Rectal smooth muscle tissue (tissue), 1 donor: Measurements from ENCODE around the gene SRGN.

ENCODE experiments used
- H3K27ac ChIP-seq: one replicate; pipeline ENCODE4 v1.7.0; 2013; ENCODE audit warnings: low read depth, low read length, inconsistent platforms
- H3K27me3 ChIP-seq: one replicate; pipeline ENCODE4 v1.7.0; 2013; ENCODE audit warnings: low read length; ENCODE audit not compliant: control insufficient read depth, insufficient read depth
- H3K36me3 ChIP-seq: one replicate; pipeline ENCODE4 v1.7.0; 2013; ENCODE audit warnings: low read length; ENCODE audit not compliant: control insufficient read depth, insufficient read depth
- H3K4me1 ChIP-seq: one replicate; pipeline ENCODE4 v1.7.0; 2013; ENCODE audit warnings: low read length; ENCODE audit not compliant: control insufficient read depth, insufficient read depth
- H3K4me3 ChIP-seq: one replicate; pipeline ENCODE4 v1.7.0; 2013; ENCODE audit warnings: low read length
- H3K9ac ChIP-seq: one replicate; pipeline ENCODE4 v1.7.0; 2013; ENCODE audit warnings: low read length

The SRGN gene

DNA sequence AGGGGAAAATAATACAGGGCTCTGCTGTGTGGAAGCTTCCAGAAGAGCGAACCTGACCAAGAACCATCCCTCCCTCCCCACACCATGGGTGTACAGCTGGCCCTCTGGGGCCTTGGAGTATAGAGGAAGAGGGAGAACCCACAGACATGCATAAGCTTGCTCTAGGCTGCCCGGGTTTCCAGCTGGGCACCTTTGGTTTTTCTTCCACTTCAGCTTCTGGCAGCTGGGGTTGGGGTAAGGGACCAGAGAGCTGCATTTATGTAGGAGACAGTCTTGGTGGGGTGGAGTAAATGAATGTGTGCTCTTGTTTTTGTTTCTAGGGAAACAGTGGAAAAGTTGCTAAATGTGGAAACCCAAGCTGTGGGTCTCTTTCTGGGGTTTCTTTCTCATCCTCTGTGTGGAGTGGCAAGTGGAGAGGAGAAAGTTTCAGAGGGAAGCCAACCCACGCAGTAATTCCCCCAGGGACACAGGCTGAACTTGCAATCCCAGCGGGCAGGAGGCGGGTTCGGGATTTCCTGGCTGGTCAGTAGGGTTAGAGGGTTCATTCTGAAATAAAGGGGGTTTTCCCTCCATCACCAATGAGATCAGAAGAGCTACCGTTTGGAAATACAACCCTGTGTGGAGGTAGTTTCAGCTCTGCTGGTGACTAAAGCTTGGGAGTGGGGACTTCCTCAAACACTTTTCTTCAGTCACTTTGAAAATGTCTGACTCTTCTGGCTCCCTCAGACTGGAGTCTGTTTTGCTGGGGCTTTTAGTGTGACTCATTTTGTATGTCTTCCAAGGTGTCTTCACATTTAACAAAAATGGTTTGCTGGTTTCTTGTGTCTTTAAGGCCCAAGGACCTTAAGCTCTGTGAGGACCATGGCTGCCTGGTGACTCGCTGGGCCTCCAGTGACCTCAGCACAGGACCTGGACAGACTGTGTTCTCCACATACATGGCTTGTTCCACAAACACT is 22.2 kb upstream of the SRGN start:
- no peak overlapping the region for H3K4me3 ChIP-seq
- H3K36me3 ChIP-seq: no peaks in the 10 kb centered on the region
- no peak overlapping the region for H3K27ac ChIP-seq
- no peaks in the 10 kb centered on the region for H3K4me1 ChIP-seq
- H3K9ac ChIP-seq: no peak overlapping the region
- H3K27me3 ChIP-seq: no peaks in the 10 kb centered on the region

DNA sequence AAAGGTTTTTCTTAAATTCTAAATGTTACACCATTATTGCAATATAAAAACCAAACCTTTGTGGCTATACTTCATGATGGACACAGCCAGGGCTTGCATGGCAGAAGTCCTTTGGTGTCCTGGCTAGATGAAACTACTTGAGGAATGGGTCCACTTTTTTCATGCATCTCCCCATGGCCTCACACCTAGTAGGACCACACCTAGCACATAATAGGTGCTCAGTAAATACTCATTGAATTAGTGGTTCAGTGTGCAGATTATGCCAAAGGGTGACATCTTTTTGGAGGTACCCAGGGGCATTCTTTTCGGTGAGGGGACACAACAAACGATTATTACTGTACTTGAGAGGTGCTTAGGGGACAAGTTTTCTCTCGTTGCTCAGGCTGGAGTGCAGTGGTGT is 20.7 kb upstream of the SRGN start:
- no peaks in the 10 kb centered on the region for H3K36me3 ChIP-seq
- no peak overlapping the region for H3K9ac ChIP-seq
- no peak overlapping the region for H3K4me3 ChIP-seq
- no peaks in the 10 kb centered on the region for H3K4me1 ChIP-seq
- H3K27ac ChIP-seq: no peak overlapping the region
- H3K27me3 ChIP-seq: no peaks in the 10 kb centered on the region

DNA sequence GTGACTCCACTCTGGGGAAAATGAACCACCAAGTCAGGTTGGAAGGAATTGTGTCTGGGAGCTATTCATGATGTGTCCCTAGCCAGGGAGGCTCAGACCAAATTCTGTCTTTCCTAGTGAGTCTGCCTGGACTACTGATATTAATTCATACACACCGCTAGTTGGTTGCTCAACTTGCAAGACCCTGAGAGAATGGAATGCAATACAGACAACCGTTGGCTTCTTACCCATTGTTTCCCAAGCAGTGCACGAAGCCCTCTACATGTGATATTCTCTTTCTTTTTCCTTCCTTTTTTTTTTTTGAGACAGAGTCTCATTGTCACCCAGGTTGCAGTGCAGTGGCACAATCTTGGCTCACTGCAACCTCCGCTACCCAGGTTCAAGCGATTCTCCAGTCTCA is 19.4 kb upstream of the SRGN start:
- no peaks in the 10 kb centered on the region for H3K36me3 ChIP-seq
- H3K4me1 ChIP-seq: no peaks in the 10 kb centered on the region
- no peak overlapping the region for H3K27ac ChIP-seq
- no peak overlapping the region for H3K9ac ChIP-seq
- H3K27me3 ChIP-seq: no peaks in the 10 kb centered on the region
- H3K4me3 ChIP-seq: no peak overlapping the region

DNA sequence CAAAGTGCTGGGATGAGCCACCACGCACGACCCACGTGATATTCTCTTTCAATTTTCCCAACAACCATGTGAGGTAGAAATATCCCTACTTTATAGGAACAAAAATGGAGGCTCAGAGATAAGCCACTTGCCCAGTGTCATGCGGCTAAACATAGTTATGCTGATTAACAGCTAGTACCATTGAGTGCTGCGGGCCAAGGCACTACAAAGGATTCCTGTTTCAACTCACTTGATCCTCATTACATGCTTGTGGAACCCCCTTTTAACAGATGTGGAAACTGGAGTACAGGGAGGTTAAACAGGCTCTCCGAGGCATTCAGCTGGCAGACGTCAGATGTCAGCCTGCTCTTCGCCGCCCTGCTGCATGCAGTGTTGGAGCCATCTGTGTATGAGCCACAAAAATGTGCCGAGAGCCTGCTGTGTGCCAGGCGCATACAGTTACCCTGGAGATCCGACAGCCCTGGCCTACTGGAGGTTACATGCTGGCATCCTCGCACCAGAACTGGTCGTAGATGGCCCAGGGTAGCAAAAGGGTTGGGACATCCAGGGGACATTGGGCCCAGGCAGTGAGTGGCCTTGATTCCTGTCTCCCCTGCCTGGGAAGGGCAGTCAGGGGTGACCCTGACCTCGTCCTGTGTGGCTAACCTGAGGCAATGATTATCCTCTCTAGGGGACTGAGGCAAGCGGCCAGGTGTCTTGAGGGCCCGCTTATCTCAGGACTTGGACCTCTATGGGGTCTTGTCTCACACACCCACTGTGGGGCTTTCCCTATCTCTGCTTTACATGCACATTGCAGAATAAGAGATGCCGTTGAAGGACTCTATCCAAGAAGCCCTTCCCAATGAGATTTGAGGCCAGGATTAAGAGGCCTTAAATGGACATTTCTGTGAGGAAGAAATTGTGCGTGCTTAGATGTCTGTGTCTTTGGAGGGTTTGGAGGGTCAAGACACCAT is 18.5 kb upstream of the SRGN start:
- no peak overlapping the region for H3K27ac ChIP-seq

GRCh38 chr10:69070951-69071350 is 17.0 kb upstream of the SRGN start:
- H3K27me3 ChIP-seq: no peaks in the 10 kb centered on the region
- H3K4me1 ChIP-seq: no peaks in the 10 kb centered on the region
- H3K36me3 ChIP-seq: no peaks in the 10 kb centered on the region
- H3K9ac ChIP-seq: no peak overlapping the region
- H3K27ac ChIP-seq: no peak overlapping the region
- H3K4me3 ChIP-seq: no peak overlapping the region

More for the DNA sequence above, 18.5 kb upstream of the SRGN start:
- H3K4me3 ChIP-seq: no peak overlapping the region
- no peaks in the 10 kb centered on the region for H3K27me3 ChIP-seq
- H3K36me3 ChIP-seq: no peaks in the 10 kb centered on the region
- no peak overlapping the region for H3K9ac ChIP-seq
- no peaks in the 10 kb centered on the region for H3K4me1 ChIP-seq

DNA sequence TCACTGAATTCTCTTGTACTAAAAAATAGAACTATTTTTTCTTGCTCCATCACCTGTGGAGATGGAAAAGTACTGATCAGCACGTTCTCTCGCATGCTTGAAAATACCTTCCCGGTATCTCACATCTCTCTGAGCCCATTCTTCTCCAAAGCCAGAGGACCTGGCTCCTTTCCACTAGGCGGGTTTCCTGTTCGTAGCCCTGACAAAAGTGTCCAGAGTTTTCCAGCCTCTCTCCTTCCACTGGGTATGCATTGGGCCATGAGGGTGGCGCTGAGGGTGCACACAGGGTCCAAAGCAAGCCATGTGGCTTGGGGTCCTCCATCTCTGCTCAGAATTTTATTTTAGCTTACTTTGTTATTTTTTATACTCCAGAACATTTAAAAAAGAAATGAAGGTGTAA is 16.3 kb upstream of the SRGN start:
- Histone ChIP-seq H3K4me3 (no peak overlapping the region), H3K27ac (no peak overlapping the region), H3K27me3 (no peaks in the 10 kb centered on the region), H3K36me3 (no peaks in the 10 kb centered on the region), H3K4me1 (no peaks in the 10 kb centered on the region), H3K9ac (no peak overlapping the region)

DNA sequence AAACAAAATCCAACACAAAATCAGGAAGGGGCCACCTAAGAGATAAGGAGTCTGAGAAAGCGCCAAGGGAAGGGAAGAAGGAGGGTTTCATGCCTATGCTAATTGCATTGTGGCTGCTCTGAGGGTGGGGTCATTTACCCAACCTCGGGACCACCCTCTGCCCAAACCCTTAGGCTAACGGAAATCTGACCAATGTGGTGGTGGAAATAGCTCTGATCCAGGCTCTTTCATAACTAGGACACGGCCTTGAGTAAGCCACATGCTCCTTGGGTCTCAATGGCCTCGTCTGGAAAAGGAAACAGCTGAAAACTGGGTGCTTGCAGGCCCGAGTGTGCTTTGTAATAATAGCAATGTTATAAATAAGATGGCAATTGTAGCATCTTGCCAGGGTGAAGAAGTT is 14.9 kb upstream of the SRGN start:
- no peak overlapping the region for H3K27ac ChIP-seq
- H3K9ac ChIP-seq: no peak overlapping the region

GRCh38 chr10:69073736-69074364 is 14.1 kb upstream of the SRGN start:
- H3K27ac ChIP-seq: no peak overlapping the region

More for the DNA sequence above, 14.9 kb upstream of the SRGN start:
- H3K27me3 ChIP-seq: no peaks in the 10 kb centered on the region
- H3K4me1 ChIP-seq: no peaks in the 10 kb centered on the region
- H3K4me3 ChIP-seq: no peak overlapping the region
- no peaks in the 10 kb centered on the region for H3K36me3 ChIP-seq

DNA sequence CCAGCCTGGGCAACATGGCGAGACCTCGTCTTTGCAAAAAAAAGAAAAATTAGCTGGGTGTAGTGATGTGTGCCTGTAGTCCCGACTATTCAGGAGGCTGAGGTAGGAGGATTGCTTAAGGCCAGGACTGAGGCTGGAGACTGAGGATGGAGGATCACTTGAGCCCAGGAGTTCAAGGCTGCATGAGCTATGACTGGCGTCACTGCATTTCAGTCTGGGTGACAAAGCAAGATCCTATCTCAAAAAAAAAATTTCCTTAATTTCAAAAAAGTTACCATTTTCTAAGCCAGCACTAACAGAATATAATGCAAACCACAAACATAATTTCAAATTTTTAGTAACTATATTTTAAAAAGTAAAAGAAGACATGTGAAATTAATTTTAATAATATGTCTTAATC is 13.4 kb upstream of the SRGN start:
- no peak overlapping the region for H3K4me3 ChIP-seq
- H3K9ac ChIP-seq: no peak overlapping the region
- H3K36me3 ChIP-seq: no peaks in the 10 kb centered on the region
- no peaks in the 10 kb centered on the region for H3K27me3 ChIP-seq
- no peak overlapping the region for H3K27ac ChIP-seq
- no peaks in the 10 kb centered on the region for H3K4me1 ChIP-seq

More at GRCh38 chr10:69073736-69074364, 14.1 kb upstream of the SRGN start:
- H3K27me3 ChIP-seq: no peaks in the 10 kb centered on the region
- H3K4me3 ChIP-seq: no peak overlapping the region
- H3K36me3 ChIP-seq: no peaks in the 10 kb centered on the region
- no peaks in the 10 kb centered on the region for H3K4me1 ChIP-seq
- H3K9ac ChIP-seq: no peak overlapping the region

DNA sequence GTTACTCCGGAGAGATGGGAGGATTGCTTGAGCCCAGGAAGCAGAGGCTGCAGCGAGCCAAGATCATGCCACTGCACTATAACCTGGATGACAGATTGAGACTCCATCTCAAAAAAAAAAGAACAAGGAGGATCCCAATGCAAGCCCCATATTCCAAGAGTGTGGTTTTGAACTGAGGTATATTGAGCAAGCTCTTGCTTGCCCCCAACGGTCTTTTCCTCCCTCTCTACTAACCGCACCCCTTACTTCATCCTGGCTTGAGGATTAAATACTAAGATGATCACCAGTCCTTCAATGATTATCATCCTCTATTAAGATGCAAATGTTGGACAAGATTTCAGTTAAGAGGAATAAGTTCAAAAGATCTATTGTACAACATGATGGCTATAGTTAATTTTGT is 12.5 kb upstream of the SRGN start:
- H3K36me3 ChIP-seq: no peaks in the 10 kb centered on the region
- no peaks in the 10 kb centered on the region for H3K27me3 ChIP-seq
- no peak overlapping the region for H3K4me3 ChIP-seq
- no peaks in the 10 kb centered on the region for H3K4me1 ChIP-seq
- no peak overlapping the region for H3K9ac ChIP-seq
- H3K27ac ChIP-seq: no peak overlapping the region

DNA sequence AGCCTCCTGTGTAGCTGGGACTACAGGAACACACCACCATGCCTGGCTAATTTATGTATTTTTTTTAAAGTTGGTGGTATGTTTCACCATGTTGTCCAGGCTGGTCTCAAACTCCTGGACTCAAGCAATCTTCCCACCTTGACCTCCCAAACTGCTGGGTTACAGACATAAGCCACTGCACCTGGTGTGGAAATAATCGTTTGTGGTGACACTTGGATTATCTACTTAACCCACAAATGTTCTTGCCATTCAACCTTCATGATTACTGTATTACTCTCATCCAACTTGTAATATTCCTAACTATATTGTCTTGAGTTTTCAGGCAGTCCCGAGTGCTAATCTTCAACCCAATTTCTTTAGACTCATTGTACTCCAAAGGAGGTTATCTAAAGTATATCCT is 9.6 kb upstream of the SRGN start:
- H3K27ac ChIP-seq: no peak overlapping the region
- H3K4me3 ChIP-seq: no peak overlapping the region
- no peaks in the 10 kb centered on the region for H3K36me3 ChIP-seq
- H3K4me1 ChIP-seq: no peaks in the 10 kb centered on the region
- no peak overlapping the region for H3K9ac ChIP-seq
- H3K27me3 ChIP-seq: no peaks in the 10 kb centered on the region

DNA sequence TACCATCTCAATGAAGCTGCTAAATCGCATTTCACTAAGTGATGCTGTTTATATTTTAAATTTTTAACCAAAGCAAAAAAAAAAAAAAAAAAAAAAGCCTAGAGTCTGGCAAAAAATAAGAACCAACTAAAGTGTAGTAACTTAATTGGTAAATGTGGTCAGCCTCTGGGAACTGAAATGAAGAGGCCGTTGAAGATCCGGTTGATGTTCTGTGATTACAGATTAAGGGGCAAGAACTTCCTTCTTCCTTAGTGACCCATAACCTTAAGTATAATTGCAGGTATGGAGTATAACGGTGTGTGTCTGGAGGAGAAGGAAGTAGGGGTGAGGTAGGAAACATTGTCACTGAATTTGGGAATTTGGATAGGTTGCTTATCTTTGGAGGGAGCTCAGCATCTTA is 7.7 kb upstream of the SRGN start:
- no peaks in the 10 kb centered on the region for H3K4me1 ChIP-seq
- no peaks in the 10 kb centered on the region for H3K36me3 ChIP-seq
- no peak overlapping the region for H3K4me3 ChIP-seq
- H3K27me3 ChIP-seq: no peaks in the 10 kb centered on the region
- H3K9ac ChIP-seq: no peak overlapping the region
- H3K27ac ChIP-seq: no peak overlapping the region
